ENCODE data around the gene LHX1. TPM values are rescaled to one million over a fixed set of nuclear protein-coding genes. Genes with fewer than 3 reads are reported as not detected.

LHX1 gene
- total and polyA plus RNA-seq, 12 donors, result 0.11 TPM; not detected in 11

DNA sequence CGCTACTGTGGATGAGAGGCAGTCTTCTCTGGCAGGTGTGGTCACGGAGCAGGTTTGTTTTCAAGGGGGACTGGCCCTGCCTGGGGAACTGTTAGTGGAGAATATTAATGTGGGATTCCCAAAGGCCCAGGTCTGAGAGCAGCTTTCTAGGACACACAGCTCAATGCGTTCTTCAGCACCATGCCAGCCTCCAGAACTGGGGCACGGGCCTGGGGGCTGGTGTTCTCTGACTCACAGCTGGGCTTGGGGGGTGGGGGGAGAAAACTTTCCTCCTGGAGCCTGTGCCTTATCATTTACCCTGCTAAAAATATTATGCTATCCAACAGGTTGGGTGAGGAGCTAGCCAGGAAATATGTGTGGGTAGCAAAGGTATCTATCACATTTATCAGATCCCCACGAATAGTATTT lies 13.5 kb upstream of the LHX1 start:
- WGBS, 2 donors, result 58 to 68% methylated on average over 5 of the region's 5 CpGs
- DNase-seq, result no peak

DNA sequence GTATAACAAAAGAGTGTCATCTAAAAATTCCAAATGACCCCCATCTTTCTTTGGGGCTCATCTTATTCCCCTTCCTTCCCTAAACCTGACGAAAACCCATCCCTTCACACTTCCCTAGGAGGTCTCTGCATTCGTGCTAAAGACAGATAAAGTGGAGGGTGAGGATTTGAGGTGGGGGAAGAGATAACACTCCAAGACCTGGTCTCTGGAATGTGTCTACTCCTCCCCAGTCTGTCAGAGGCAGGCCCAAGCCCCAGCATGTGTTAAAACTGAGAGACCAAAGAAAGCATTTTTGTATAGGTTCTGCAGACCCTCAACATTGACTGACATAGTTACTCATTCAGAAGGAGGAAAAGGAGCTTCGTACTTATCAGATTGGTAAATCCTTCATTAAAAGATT lies 11.0 kb upstream of the LHX1 start:
- Histone ChIP-seq H3K4me3 (no peak overlapping the region), H3K4me1 (peaks cover 0 to 9% (median 0%) of the 10 kb centered on the region in 9 donors), H3K27ac (no peak overlapping the region), H3K36me3 (no peaks in the 10 kb centered on the region), H3K27me3 (peaks cover 13 to 100% (median 92%) of the 10 kb centered on the region in 7 donors), H3K9me3 (no peaks in the 10 kb centered on the region)
- intact Hi-C loops (cut with DNase I), result loop anchor here in 1 of 10 donors (5.0 kb wide), 1 partner anchor 34 kb away; no protein-coding TSS in a partner anchor
- TF ChIP-seq, protein P1, sequence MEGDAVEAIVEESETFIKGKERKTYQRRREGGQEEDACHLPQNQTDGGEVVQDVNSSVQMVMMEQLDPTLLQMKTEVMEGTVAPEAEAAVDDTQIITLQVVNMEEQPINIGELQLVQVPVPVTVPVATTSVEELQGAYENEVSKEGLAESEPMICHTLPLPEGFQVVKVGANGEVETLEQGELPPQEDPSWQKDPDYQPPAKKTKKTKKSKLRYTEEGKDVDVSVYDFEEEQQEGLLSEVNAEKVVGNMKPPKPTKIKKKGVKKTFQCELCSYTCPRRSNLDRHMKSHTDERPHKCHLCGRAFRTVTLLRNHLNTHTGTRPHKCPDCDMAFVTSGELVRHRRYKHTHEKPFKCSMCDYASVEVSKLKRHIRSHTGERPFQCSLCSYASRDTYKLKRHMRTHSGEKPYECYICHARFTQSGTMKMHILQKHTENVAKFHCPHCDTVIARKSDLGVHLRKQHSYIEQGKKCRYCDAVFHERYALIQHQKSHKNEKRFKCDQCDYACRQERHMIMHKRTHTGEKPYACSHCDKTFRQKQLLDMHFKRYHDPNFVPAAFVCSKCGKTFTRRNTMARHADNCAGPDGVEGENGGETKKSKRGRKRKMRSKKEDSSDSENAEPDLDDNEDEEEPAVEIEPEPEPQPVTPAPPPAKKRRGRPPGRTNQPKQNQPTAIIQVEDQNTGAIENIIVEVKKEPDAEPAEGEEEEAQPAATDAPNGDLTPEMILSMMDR (IDR thresholded peaks at IDR 0.05), result no peak
- no peak for DNase-seq
- ATAC-seq, result no peak
- WGBS, 2 donors, result 70 to 84% methylated on average over 3 of the region's 3 CpGs

More for the DNA sequence above, 13.5 kb upstream of the LHX1 start:
- H3K4me1 ChIP-seq, result peaks cover 0 to 9% (median 0%) of the 10 kb centered on the region in 9 donors
- H3K36me3 ChIP-seq, result no peaks in the 10 kb centered on the region
- H3K27me3 ChIP-seq, result peaks cover 3 to 100% (median 92%) of the 10 kb centered on the region in 7 donors
- no peak for ATAC-seq
- TF ChIP-seq, protein P1 (IDR thresholded peaks at IDR 0.05), result no peak
- intact Hi-C loops (cut with DNase I), result loop anchor here in 1 of 10 donors (2.0 kb wide), 1 partner anchor 57 kb away; no protein-coding TSS in a partner anchor
- H3K9me3 ChIP-seq, result no peaks in the 10 kb centered on the region
- H3K4me3 ChIP-seq, result no peak overlapping the region
- no peak overlapping the region for H3K27ac ChIP-seq

DNA sequence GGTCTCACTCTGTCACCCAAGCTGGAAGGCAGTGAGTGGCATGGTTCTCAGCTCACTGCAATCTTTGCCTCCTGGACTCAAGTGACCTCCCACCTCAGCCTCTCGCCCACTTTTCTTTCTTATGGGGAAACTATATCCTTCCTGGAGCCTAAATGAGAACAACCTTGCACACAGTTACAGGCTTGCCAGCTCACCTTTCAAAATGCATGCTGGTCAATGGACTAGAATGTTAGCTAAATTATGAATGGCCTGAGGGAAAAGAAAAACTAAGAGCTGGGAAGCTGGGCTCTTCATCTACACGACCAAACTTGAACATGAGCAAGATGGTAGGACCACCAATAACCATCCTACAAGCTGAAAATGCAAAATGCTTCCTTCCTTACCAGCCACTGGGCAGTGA lies 10.6 kb upstream of the LHX1 start:
- DNase-seq (no peak), ATAC-seq (no peak)
- no peak overlapping the region for H3K4me3 ChIP-seq
- H3K9me3 ChIP-seq, result no peaks in the 10 kb centered on the region
- no peaks in the 10 kb centered on the region for H3K36me3 ChIP-seq
- peaks cover 16 to 100% (median 92%) of the 10 kb centered on the region in 7 donors for H3K27me3 ChIP-seq
- intact Hi-C loops (cut with DNase I), result loop anchor here in 1 of 10 donors (5.0 kb wide), 1 partner anchor 34 kb away; no protein-coding TSS in a partner anchor
- H3K27ac ChIP-seq, result no peak overlapping the region
- TF ChIP-seq, protein P1 (IDR thresholded peaks at IDR 0.05), result no peak
- peaks cover 0 to 11% (median 4%) of the 10 kb centered on the region in 9 donors for H3K4me1 ChIP-seq
- 72 to 79% methylated on average over 2 of the region's 2 CpGs for WGBS, 2 donors

DNA sequence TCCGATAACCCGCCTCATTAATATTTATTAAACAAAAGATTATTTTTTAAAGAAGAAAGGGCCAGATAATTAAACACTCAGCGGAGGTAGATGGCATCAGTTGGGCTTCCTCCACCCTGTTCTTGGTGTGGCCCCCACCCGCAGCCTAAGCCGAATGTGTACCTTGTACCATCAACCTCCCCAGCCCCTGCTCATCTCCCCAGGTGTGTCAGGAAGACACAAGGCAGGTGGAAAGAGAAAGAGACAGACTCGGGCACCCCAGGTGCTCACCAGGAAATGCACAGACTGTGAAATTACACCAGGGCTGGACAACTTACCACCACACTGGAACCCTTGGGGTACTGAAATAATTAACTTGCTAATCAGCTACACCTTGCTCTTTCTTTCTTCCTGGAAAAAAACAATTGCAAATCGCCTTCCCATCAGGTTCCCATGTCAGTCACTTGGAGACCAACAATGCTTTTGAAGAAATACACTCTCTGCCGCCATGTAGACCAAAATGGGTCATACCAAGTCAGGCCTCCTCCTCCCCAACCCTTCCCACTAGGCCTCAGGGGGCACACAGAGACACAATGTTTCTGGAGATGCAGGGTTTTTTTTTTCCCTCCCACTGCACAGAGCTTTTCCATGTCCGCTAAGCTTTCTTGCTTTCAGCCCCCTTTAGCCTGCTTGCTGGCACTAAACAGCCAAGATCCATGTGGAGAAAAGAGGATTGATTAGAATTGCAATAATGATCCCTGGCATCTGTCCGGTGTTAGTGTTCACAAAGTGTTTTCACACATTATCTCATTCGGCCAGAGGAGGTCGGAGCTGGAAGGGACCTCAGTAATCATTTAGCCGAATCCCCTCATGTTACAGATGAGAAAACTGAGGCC lies 8.6 kb upstream of the LHX1 start:
- no peak for ATAC-seq
- WGBS, 2 donors, result 50 to 59% methylated on average over 13 of the region's 13 CpGs
- DNase-seq, result no peak
- intact Hi-C loops (cut with DNase I), result loop anchor here in 1 of 10 donors (5.0 kb wide), 1 partner anchor 36 kb away; no protein-coding TSS in a partner anchor
- Histone ChIP-seq H3K4me3 (peak overlapping the region in 1 of 10 donors; percentile 26), H3K36me3 (no peaks in the 10 kb centered on the region), H3K9me3 (no peaks in the 10 kb centered on the region), H3K27ac (no peak overlapping the region), H3K4me1 (peaks cover 1 to 30% (median 22%) of the 10 kb centered on the region in 9 donors), H3K27me3 (peaks cover 34 to 100% (median 92%) of the 10 kb centered on the region in 7 donors)
- TF ChIP-seq, protein P1 (IDR thresholded peaks at IDR 0.05), result no peak

All from heart right ventricle (tissue), 16 donors.